Erythroblast (primary cell): ENCODE data around the gene KIF26B.

Experiments
- GATA1 ChIP-seq: IDR thresholded peaks from 2 replicates; pipeline ENCODE4 v1.6.1; 2011; ENCODE audit warnings: low read depth, mild to moderate bottlenecking, control low read depth, low read length, moderate library complexity
- POLR2A ChIP-seq: IDR thresholded peaks from 2 replicates; pipeline ENCODE4 v1.6.1; 2011; ENCODE audit warnings: mild to moderate bottlenecking, low read length

DNA sequence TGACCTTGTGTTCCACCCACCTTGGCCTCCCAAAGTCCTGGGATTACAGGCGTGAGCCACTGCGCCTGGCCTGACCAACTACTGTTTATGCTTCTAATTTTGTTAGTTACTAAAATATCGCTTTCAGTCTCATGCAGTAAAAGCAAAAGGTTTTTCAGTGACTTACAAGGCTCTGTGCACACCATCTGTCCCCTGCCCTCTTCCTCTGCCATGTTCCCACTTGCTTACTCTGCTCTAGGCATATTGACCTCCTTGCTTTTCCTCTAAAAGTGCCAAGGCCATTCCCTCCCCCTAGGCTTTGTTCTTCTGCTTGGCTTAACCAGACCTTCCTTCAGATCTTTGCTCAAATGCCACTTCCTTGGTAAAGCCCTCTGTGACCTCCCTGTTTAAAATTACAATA, 276.9 kb downstream of the KIF26B start:
- TF ChIP-seq POLR2A (no peak), GATA1 (no peak)
